Neural crest cell (in vitro differentiated cells): ENCODE results near the gene ADGRB3. TPM values are rescaled to one million over a fixed set of nuclear protein-coding genes. Genes with fewer than 3 reads are reported as not detected.

ENCODE experiments used
- DNase-seq: peaks from one replicate; pipeline ENCODE4 v3.0.0; 2021; ENCODE audit warnings: low read depth, mixed read lengths, low spot score
- H3K27ac Mint-ChIP-seq: one replicate; pipeline ENCODE4 v1.8.0; 2021; ENCODE audit warnings: mild to moderate bottlenecking, mixed read lengths; ENCODE audit not compliant: unreplicated experiment
- H3K27me3 Mint-ChIP-seq: 2 replicates; pipeline ENCODE4 v1.8.0; 2021; ENCODE audit warnings: low read depth, mild to moderate bottlenecking, mixed read lengths
- H3K36me3 Mint-ChIP-seq: 2 replicates; pipeline ENCODE4 v1.8.0; 2021; ENCODE audit warnings: low read depth, mild to moderate bottlenecking, mixed read lengths
- H3K4me1 Mint-ChIP-seq: 2 replicates; pipeline ENCODE4 v1.8.0; 2021; ENCODE audit warnings: mixed read lengths
- H3K4me3 Mint-ChIP-seq: one replicate; pipeline ENCODE4 v1.8.0; 2021; ENCODE audit warnings: mild to moderate bottlenecking, mixed read lengths
- H3K9me3 Mint-ChIP-seq: 2 replicates; pipeline ENCODE4 v1.8.0; 2021; ENCODE audit warnings: mixed read lengths
- total RNA-seq: library from RNA; stranded (reverse); gene quantifications from 2 replicates; pipeline ENCODE4 v1.2.1, GENCODE V29; 2021
- TF ChIP-seq, protein P1 (sequence below): fragments of 200-600 bp; sonication (generic); conservative IDR thresholded peaks from 2 replicates; pipeline ENCODE4 v1.5.0; 2021; ENCODE audit warnings: antibody characterized with exemption, mild to moderate bottlenecking

The ADGRB3 gene
- total RNA-seq, 1 donor from 2014 or later: 5.1 TPM

DNA sequence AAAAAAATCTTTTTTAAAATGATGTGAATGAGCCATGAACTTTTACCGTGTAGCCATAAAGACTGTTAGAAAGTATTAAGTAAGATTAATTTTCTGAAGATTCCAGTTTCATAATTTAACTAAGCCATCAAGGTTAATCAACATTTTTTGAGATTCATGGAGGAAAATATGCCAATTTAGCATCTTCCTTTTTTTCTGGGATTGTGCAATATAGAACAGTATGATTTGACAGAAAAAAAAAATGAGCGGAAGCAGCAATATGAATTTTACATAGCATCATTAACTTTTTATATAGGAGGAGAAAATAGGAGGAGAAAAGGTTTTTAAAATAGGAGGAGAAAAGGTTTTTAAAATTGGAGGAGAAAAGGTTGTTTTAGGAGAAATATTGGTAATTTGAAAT is 306.3 kb downstream of the ADGRB3 start:
- Mint-ChIP-seq H3K27ac (no peak overlapping the region), H3K36me3 (no peaks in the 10 kb centered on the region), H3K27me3 (no peaks in the 10 kb centered on the region), H3K4me3 (no peak overlapping the region), H3K4me1 (no peaks in the 10 kb centered on the region), H3K9me3 (no peaks in the 10 kb centered on the region)
- TF ChIP-seq, protein P1, sequence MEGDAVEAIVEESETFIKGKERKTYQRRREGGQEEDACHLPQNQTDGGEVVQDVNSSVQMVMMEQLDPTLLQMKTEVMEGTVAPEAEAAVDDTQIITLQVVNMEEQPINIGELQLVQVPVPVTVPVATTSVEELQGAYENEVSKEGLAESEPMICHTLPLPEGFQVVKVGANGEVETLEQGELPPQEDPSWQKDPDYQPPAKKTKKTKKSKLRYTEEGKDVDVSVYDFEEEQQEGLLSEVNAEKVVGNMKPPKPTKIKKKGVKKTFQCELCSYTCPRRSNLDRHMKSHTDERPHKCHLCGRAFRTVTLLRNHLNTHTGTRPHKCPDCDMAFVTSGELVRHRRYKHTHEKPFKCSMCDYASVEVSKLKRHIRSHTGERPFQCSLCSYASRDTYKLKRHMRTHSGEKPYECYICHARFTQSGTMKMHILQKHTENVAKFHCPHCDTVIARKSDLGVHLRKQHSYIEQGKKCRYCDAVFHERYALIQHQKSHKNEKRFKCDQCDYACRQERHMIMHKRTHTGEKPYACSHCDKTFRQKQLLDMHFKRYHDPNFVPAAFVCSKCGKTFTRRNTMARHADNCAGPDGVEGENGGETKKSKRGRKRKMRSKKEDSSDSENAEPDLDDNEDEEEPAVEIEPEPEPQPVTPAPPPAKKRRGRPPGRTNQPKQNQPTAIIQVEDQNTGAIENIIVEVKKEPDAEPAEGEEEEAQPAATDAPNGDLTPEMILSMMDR: no peak
- DNase-seq: no peak

DNA sequence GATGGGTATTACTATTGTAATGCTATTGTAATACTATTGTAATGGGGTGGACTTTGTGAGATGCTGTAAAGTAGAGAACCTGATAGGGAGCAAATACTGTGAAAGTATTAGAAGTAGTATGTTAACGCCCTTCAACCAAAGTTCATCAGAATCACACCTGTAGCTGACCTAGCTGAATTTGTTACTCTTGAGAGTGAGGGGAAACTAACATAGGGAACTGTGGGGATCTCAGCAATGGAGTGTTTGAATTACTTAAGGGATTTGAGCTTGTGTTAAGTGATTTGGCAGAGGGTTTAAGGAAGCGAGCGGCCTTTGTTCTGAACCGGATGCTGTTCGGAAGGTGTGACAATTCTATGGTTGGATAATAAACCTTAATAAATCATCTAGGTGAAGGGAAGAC is 312.6 kb downstream of the ADGRB3 start:
- no peaks in the 10 kb centered on the region for H3K27me3 Mint-ChIP-seq
- H3K36me3 Mint-ChIP-seq: no peaks in the 10 kb centered on the region
- no peak overlapping the region for H3K27ac Mint-ChIP-seq
- no peaks in the 10 kb centered on the region for H3K9me3 Mint-ChIP-seq
- TF ChIP-seq, protein P1: no peak
- no peaks in the 10 kb centered on the region for H3K4me1 Mint-ChIP-seq
- no peak overlapping the region for H3K4me3 Mint-ChIP-seq
- no peak for DNase-seq

DNA sequence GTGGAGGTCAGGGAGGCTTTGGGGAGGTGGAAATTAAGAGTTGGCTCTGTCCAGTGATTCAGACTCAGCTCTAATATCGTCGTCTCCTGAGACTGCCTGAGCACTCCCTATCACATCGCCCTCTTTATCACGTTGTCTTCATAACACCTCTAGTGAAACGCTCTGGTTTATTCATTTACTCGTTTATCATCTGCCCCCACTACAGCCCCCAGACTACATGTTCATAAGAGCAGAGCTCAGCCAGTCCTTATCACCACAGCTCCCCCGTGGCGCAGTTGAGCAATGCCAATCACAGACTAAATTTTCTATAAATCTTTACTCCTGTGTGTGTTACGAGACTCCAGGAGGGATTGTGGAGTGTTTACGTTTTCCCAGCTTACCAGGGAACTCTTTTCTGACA is 316.2 kb downstream of the ADGRB3 start:
- Mint-ChIP-seq H3K9me3 (no peaks in the 10 kb centered on the region), H3K4me1 (no peaks in the 10 kb centered on the region), H3K4me3 (no peak overlapping the region), H3K27me3 (no peaks in the 10 kb centered on the region), H3K36me3 (peaks cover 3% of the 10 kb centered on the region), H3K27ac (no peak overlapping the region)
- TF ChIP-seq, protein P1: no peak
- DNase-seq: no peak

- Mint-ChIP-seq H3K9me3 (no peaks in the 10 kb centered on the region), H3K27me3 (no peaks in the 10 kb centered on the region), H3K36me3 (peaks cover 6% of the 10 kb centered on the region), H3K4me3 (no peak overlapping the region), H3K27ac (no peak overlapping the region), H3K4me1 (no peaks in the 10 kb centered on the region)
- TF ChIP-seq, protein P1: peak; percentile 52
- no peak for DNase-seq
Observed at GRCh38 chr6:68958327-68958726, 323.2 kb downstream of the ADGRB3 start.

- DNase-seq: peak; percentile 61
- Mint-ChIP-seq H3K27ac (no peak overlapping the region), H3K9me3 (no peaks in the 10 kb centered on the region), H3K27me3 (no peaks in the 10 kb centered on the region), H3K4me1 (peaks cover 7% of the 10 kb centered on the region), H3K36me3 (no peaks in the 10 kb centered on the region), H3K4me3 (no peak overlapping the region)
- TF ChIP-seq, protein P1: peak; percentile 96
Observed at GRCh38 chr6:68967549-68968300, 332.6 kb downstream of the ADGRB3 start.
